WERI-Rb-1 (cell line): ENCODE results near the gene MADD.

Source experiments
- DNase-seq: peaks from one replicate; pipeline ENCODE4 v3.0.0-alpha.2; 2020
- H3K27ac ChIP-seq: fragments of 250-450 bp; sonication (Bioruptor Pico); 2 replicates; pipeline ENCODE4 v1.5.1; 2020; ENCODE audit warnings: mild to moderate bottlenecking, moderate library complexity
- H3K27me3 ChIP-seq: fragments of 250-450 bp; sonication (Bioruptor Pico); 2 replicates; pipeline ENCODE4 v1.5.1; 2021; ENCODE audit warnings: mild to moderate bottlenecking, low read depth, moderate library complexity; ENCODE audit not compliant: insufficient read depth, severe bottlenecking
- H3K36me3 ChIP-seq: fragments of 250-450 bp; sonication (Bioruptor Pico); 2 replicates; pipeline ENCODE4 v1.5.1; 2020; ENCODE audit warnings: mild to moderate bottlenecking, moderate library complexity
- H3K4me3 ChIP-seq: 2 replicates; pipeline ENCODE4 v1.5.1; 2011; ENCODE audit warnings: low read depth, mild to moderate bottlenecking, control low read depth, low read length
- H3K9me3 ChIP-seq: fragments of 250-450 bp; sonication (Bioruptor Pico); 2 replicates; pipeline ENCODE4 v1.5.1; 2021; ENCODE audit warnings: mild to moderate bottlenecking, moderate library complexity; ENCODE audit not compliant: severe bottlenecking
- CTCF ChIP-seq: IDR thresholded peaks from 2 replicates; pipeline ENCODE4 v1.5.1; 2011; ENCODE audit warnings: low read depth, mild to moderate bottlenecking, control low read depth, inconsistent platforms, low read length

Gene MADD

GRCh38 chr11:47375546-47376085 lies 105.7 kb downstream of the MADD start:
- Histone ChIP-seq H3K4me3 (no peak overlapping the region), H3K27ac (no peak overlapping the region), H3K36me3 (no peaks in the 10 kb centered on the region), H3K27me3 (no peaks in the 10 kb centered on the region), H3K9me3 (no peaks in the 10 kb centered on the region)
- TF ChIP-seq CTCF: no peak
- no peak for DNase-seq

- no peak for TF ChIP-seq CTCF
- H3K27ac ChIP-seq: no peak overlapping the region
- DNase-seq: no peak
- no peaks in the 10 kb centered on the region for H3K9me3 ChIP-seq
- no peaks in the 10 kb centered on the region for H3K27me3 ChIP-seq
- no peak overlapping the region for H3K4me3 ChIP-seq
- no peaks in the 10 kb centered on the region for H3K36me3 ChIP-seq
Observed at GRCh38 chr11:47376107-47376524, 106.2 kb downstream of the MADD start.

- 0 out of 2 replicates have a peak, but pooled peaks have one; percentile 3 for TF ChIP-seq CTCF
- Histone ChIP-seq H3K9me3 (no peaks in the 10 kb centered on the region), H3K36me3 (no peaks in the 10 kb centered on the region), H3K4me3 (no peak overlapping the region), H3K27ac (no peak overlapping the region), H3K27me3 (no peaks in the 10 kb centered on the region)
- DNase-seq: no peak
Observed at GRCh38 chr11:47376525-47377371, 106.8 kb downstream of the MADD start.

DNA sequence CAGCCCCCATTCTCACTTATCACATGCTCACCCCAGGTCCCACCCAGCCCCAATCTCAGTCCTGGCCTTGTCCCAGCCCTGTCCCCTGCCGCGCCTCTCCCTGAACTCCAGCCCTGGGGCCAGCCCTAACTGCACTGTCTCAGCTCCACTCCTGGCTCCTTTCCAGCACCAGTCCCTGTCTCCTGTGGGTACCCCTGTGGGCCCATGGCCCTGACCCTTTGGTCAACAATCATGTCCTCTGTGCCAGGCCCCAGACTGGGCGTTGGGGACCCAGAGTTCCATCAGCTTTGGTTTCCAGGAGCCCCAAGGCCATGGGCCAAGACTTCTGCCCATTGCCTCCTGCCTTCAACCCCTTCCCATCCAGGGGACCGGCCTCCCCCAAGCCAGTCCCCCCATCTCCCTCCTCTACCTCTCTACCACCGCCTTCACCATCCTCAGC lies 107.7 kb downstream of the MADD start:
- H3K4me3 ChIP-seq: no peak overlapping the region
- H3K27ac ChIP-seq: no peak overlapping the region
- DNase-seq: no peak
- no peaks in the 10 kb centered on the region for H3K9me3 ChIP-seq
- H3K36me3 ChIP-seq: no peaks in the 10 kb centered on the region
- no peaks in the 10 kb centered on the region for H3K27me3 ChIP-seq
- no peak for TF ChIP-seq CTCF

GRCh38 chr11:47378010-47378835 lies 108.3 kb downstream of the MADD start, which contains the start of gene SPI1:
Gene SPI1 (minus strand): TSS chr11:47378547. CDS start chr11:47378353, 194 bp downstream.
- no peak within 1 kb of the TSS for H3K27ac ChIP-seq
- no peak for TF ChIP-seq CTCF
- H3K4me3 ChIP-seq: no peak within 1 kb of the TSS
- H3K27me3 ChIP-seq: no peaks in the 10 kb centered on the region
- DNase-seq: no peak
- H3K9me3 ChIP-seq: no peaks in the 10 kb centered on the region
- no peaks in the 10 kb centered on the region for H3K36me3 ChIP-seq
